ENCODE data around the gene PPM1K. TPM values are rescaled to one million over a fixed set of nuclear protein-coding genes. Genes with fewer than 3 reads are reported as not detected.
A peak's percentile ranks its signal among the peaks of the same experiment; 100 is the strongest.

Gene PPM1K
- 23.2 and 24.8 TPM in 2 replicates for total RNA-seq (ENCODE audit: low replicate concordance)
- long read RNA-seq, full-length matches to known transcripts, result 28 of 46 reads
- long read RNA-seq, partial matches to known transcripts, result 11 of 46 reads
- long read RNA-seq, other reads (novel, unspliced or antisense), result 7 of 46 reads

DNA sequence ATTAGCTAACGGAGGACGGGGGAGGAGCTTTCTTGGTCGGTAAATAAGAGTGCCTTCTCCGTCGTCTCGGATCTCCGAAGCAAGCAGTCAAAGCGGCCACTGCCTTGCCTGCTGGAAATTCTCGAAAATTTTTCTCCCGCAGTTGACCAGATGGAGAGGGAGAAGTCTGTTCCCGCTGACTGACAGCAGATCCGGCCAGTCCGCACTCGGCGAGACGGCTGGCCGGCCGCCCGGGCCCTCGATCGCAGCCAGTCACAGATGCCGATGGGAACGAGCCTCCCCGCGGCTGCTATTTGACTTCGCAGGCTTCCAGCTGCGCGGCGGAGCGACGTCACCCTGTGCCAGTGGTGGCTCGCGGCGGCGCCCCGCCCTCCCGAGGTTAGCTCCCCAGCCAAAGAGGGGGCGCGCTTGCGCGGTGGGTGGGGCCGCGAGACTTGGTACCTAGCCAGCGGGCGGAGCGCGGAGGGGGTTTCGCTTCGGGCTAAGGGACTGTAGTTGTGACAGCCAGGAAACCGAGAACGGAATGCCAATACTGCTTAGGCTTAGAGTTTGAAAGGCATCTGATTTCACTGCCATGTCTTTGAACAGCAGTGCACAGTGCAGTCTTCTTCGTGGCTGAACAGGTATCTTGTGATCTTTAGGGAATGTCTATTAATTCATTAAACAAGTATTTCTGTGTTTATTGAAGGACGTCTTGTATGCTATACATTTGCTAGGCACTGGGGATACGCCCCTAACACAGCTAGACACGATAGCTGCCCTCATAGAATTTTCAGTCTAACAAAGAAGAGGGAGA is at the start of gene PPM1K:
Gene PPM1K, minus strand, starts transcription at position 123 of the 796 bp plus-strand sequence. CDS start 5,978 bp downstream, outside the sequence.
- peaks cover 26% of the 10 kb centered on the region for H3K4me1 Mint-ChIP-seq (ENCODE audit: unreplicated experiment)
- peak within 1 kb of the TSS; percentile 100 for H3K4me3 Mint-ChIP-seq
- no peaks in the 10 kb centered on the region for H3K36me3 Mint-ChIP-seq
- no peaks in the 10 kb centered on the region for H3K9me3 Mint-ChIP-seq
- H3K27me3 Mint-ChIP-seq, result no peaks in the 10 kb centered on the region
- H3K27ac Mint-ChIP-seq, result peak within 1 kb of the TSS; percentile 100
- peak; percentile 99 for DNase-seq (ENCODE audit: extremely low spot score, unreplicated experiment)
- peak; percentile 27 for TF ChIP-seq CTCF (conservative IDR thresholded peaks at IDR 0.05)

DNA sequence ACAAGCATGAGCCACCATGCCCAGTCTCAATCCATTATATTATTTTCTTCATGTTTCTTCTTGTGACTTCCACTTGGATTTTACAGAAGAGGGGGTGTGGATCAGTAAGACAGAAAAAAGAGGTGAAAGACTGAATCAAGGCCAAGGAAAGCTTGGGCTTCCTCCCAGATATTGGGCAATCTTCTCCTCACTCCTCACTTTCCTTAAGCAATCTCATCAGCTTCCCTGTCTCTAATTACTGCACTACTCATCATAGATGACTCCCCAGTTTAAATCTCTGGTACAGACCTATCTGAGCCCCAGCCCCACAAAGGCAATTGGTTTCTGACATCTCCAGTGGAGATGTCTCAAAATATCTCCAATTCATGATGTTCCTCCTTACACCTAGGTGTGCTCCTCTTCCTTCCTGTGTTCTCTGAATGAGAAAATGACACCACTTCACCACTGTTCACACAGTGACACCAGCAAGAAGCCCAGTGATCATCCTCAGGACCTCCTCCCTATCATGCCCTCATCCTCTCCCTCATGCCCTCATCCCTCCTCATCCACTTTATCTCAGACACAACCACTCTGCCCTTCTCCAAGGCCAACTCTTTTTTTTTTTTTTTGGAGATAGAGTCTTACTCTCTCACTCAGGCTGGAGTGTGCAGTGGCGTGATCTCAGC is 49.5 kb upstream of the PPM1K start:
- no peaks in the 10 kb centered on the region for H3K27me3 Mint-ChIP-seq
- H3K4me3 Mint-ChIP-seq, result no peak overlapping the region
- H3K4me1 Mint-ChIP-seq (ENCODE audit: unreplicated experiment), result peaks cover 19% of the 10 kb centered on the region
- TF ChIP-seq CTCF (conservative IDR thresholded peaks at IDR 0.05), result no peak
- H3K9me3 Mint-ChIP-seq, result no peaks in the 10 kb centered on the region
- no peaks in the 10 kb centered on the region for H3K36me3 Mint-ChIP-seq
- no peak for DNase-seq (ENCODE audit: extremely low spot score, unreplicated experiment)
- H3K27ac Mint-ChIP-seq, result no peak overlapping the region

DNA sequence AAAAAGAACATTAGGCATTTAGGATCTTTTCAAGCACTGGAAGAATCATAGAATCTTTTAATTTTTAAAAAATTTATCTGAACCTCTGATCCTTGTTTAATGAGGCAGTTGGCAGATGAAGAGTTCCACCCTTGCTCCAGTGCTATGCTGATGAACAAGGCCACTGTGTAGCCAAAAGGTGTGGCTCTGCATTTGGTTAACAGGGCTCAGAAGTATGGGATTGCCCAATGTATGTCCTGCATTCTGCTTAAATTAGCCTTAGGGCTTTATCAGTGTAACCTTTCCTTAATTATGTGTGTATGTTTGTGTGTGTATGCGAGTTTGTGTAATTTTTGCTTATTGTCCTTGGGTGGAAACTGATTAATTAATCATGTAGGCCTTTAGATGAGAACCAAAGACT is 43.3 kb upstream of the PPM1K start:
- DNase-seq (ENCODE audit: extremely low spot score, unreplicated experiment), result no peak
- H3K9me3 Mint-ChIP-seq, result no peaks in the 10 kb centered on the region
- TF ChIP-seq CTCF (conservative IDR thresholded peaks at IDR 0.05), result no peak
- no peaks in the 10 kb centered on the region for H3K36me3 Mint-ChIP-seq
- peaks cover 6% of the 10 kb centered on the region for H3K4me1 Mint-ChIP-seq (ENCODE audit: unreplicated experiment)
- H3K27me3 Mint-ChIP-seq, result no peaks in the 10 kb centered on the region
- no peak overlapping the region for H3K27ac Mint-ChIP-seq
- H3K4me3 Mint-ChIP-seq, result no peak overlapping the region

- TF ChIP-seq CTCF (conservative IDR thresholded peaks at IDR 0.05), result no peak
- peaks cover 16% of the 10 kb centered on the region for H3K4me1 Mint-ChIP-seq (ENCODE audit: unreplicated experiment)
- H3K9me3 Mint-ChIP-seq, result peaks cover 5% of the 10 kb centered on the region
- no peaks in the 10 kb centered on the region for H3K27me3 Mint-ChIP-seq
- no peak for DNase-seq (ENCODE audit: extremely low spot score, unreplicated experiment)
- H3K27ac Mint-ChIP-seq, result peak overlapping the region; percentile 83
- no peaks in the 10 kb centered on the region for H3K36me3 Mint-ChIP-seq
- peak overlapping the region; percentile 35 for H3K4me3 Mint-ChIP-seq
Measured at GRCh38 chr4:88320780-88321373, 36.5 kb upstream of the PPM1K start.

GRCh38 chr4:88320224-88320779 is 35.9 kb upstream of the PPM1K start:
- DNase-seq (ENCODE audit: extremely low spot score, unreplicated experiment), result no peak
- Mint-ChIP-seq H3K4me1 (ENCODE audit: unreplicated experiment) (peaks cover 16% of the 10 kb centered on the region), H3K36me3 (no peaks in the 10 kb centered on the region), H3K27me3 (no peaks in the 10 kb centered on the region), H3K4me3 (peak overlapping the region; percentile 48), H3K27ac (peak overlapping the region; percentile 83), H3K9me3 (peaks cover 5% of the 10 kb centered on the region)
- TF ChIP-seq CTCF (conservative IDR thresholded peaks at IDR 0.05), result no peak

All from type B pancreatic cell (in vitro differentiated cells).